Body of pancreas (tissue), 4 donors: ENCODE data around the gene ERC1.

Experiments
- CTCF ChIP-seq, 7 experiments: fragments of 450-650 bp in 4 of 7; fragments of 200-600 bp in 3 of 7; sonication (generic) in 3 of 7; IDR thresholded peaks; one replicate each; pipeline ENCODE4 v1.5.1; 2016 to 2019; ENCODE audit warnings: antibody characterized with exemption in 7 of 7
- POLR2A ChIP-seq, 3 donors: fragments of 450-650 bp; IDR thresholded peaks; one replicate each; pipeline ENCODE4 v1.6.1; 2016; ENCODE audit warnings: antibody characterized with exemption in 3 of 3, mild to moderate bottlenecking in 2 of 3

- TF ChIP-seq CTCF (IDR thresholded peaks at IDR 0.05): no peak
- no peak for TF ChIP-seq POLR2A (IDR thresholded peaks at IDR 0.05)
Observed at GRCh38 chr12:1041478-1041877, 50.5 kb downstream of the ERC1 start.
